ENCODE measurements around the gene TAF1B. TPM values are rescaled to one million over a fixed set of nuclear protein-coding genes. Genes with fewer than 3 reads are reported as not detected.

TAF1B gene
- polyA plus RNA-seq, 1 donor from 2014 or later, result 15.7 TPM

- H3K4me1 Mint-ChIP-seq, result peaks cover 0 to 2% (median 0%) of the 10 kb centered on the region in 3 donors
- H3K9me3 Mint-ChIP-seq, result no peaks in the 10 kb centered on the region
- no peak overlapping the region for H3K4me3 Mint-ChIP-seq
- no peaks in the 10 kb centered on the region for H3K27me3 Mint-ChIP-seq
- H3K36me3 Mint-ChIP-seq, result peaks cover 18% of the 10 kb centered on the region
- peak overlapping the region in 1 of 3 donors; percentile 54 for H3K27ac Mint-ChIP-seq
Measured at GRCh38 chr2:9877026-9877425, 33.8 kb downstream of the TAF1B start.

- peaks cover 0 to 2% (median 0%) of the 10 kb centered on the region in 3 donors for H3K4me1 Mint-ChIP-seq
- H3K27ac Mint-ChIP-seq, result peak overlapping the region in 1 of 3 donors; percentile 25
- no peak overlapping the region for H3K4me3 Mint-ChIP-seq
- H3K27me3 Mint-ChIP-seq, result no peaks in the 10 kb centered on the region
- H3K9me3 Mint-ChIP-seq, result no peaks in the 10 kb centered on the region
- H3K36me3 Mint-ChIP-seq, result peaks cover 15% of the 10 kb centered on the region
Measured at GRCh38 chr2:9877726-9878125, 34.5 kb downstream of the TAF1B start.

GRCh38 chr2:9879455-9880194, 36.4 kb downstream of the TAF1B start:
- H3K27me3 Mint-ChIP-seq, result no peaks in the 10 kb centered on the region
- H3K4me1 Mint-ChIP-seq, result peaks cover 0 to under 1% (median 0%) of the 10 kb centered on the region in 3 donors
- H3K4me3 Mint-ChIP-seq, result no peak overlapping the region
- H3K9me3 Mint-ChIP-seq, result no peaks in the 10 kb centered on the region
- no peak overlapping the region for H3K27ac Mint-ChIP-seq
- H3K36me3 Mint-ChIP-seq, result peaks cover 12% of the 10 kb centered on the region

GRCh38 chr2:9883897-9884296, 40.6 kb downstream of the TAF1B start:
- Mint-ChIP-seq H3K4me1 (peaks cover 0 to 6% (median 0%) of the 10 kb centered on the region in 3 donors), H3K36me3 (peaks cover 31% of the 10 kb centered on the region), H3K4me3 (no peak overlapping the region), H3K9me3 (peaks cover 3 to 16% (median 6%) of the 10 kb centered on the region in 3 donors), H3K27me3 (no peaks in the 10 kb centered on the region), H3K27ac (no peak overlapping the region)

GRCh38 chr2:9884436-9884835, 41.2 kb downstream of the TAF1B start:
- Mint-ChIP-seq H3K4me1 (peaks cover 0 to 8% (median 0%) of the 10 kb centered on the region in 3 donors), H3K27ac (no peak overlapping the region), H3K9me3 (peaks cover 3 to 16% (median 6%) of the 10 kb centered on the region in 3 donors), H3K4me3 (no peak overlapping the region), H3K27me3 (no peaks in the 10 kb centered on the region), H3K36me3 (peaks cover 36% of the 10 kb centered on the region)

GRCh38 chr2:9885036-9885684, 41.9 kb downstream of the TAF1B start:
- H3K27ac Mint-ChIP-seq, result no peak overlapping the region
- no peaks in the 10 kb centered on the region for H3K27me3 Mint-ChIP-seq
- H3K4me1 Mint-ChIP-seq, result peaks cover 0 to 14% (median 2%) of the 10 kb centered on the region in 3 donors
- H3K36me3 Mint-ChIP-seq, result peaks cover 36% of the 10 kb centered on the region
- no peak overlapping the region for H3K4me3 Mint-ChIP-seq
- H3K9me3 Mint-ChIP-seq, result peaks cover 3 to 16% (median 6%) of the 10 kb centered on the region in 3 donors

- no peak overlapping the region for H3K27ac Mint-ChIP-seq
- peaks cover 3 to 16% (median 6%) of the 10 kb centered on the region in 3 donors for H3K9me3 Mint-ChIP-seq
- H3K36me3 Mint-ChIP-seq, result peaks cover 33% of the 10 kb centered on the region
Measured at GRCh38 chr2:9887513-9887912, 44.2 kb downstream of the TAF1B start.

GRCh38 chr2:9889812-9890261, 46.6 kb downstream of the TAF1B start:
- no peak overlapping the region for H3K27ac Mint-ChIP-seq
- H3K36me3 Mint-ChIP-seq, result peaks cover 33% of the 10 kb centered on the region
- peak overlapping the region in 1 of 4 donors; percentile 70 for H3K4me3 Mint-ChIP-seq
- peaks cover 0 to 14% (median 2%) of the 10 kb centered on the region in 3 donors for H3K4me1 Mint-ChIP-seq
- H3K27me3 Mint-ChIP-seq, result no peaks in the 10 kb centered on the region
- H3K9me3 Mint-ChIP-seq, result peaks cover 3 to 16% (median 6%) of the 10 kb centered on the region in 3 donors

More at GRCh38 chr2:9887513-9887912, 44.2 kb downstream of the TAF1B start:
- Mint-ChIP-seq H3K27me3 (no peaks in the 10 kb centered on the region), H3K4me1 (peaks cover 0 to 14% (median 2%) of the 10 kb centered on the region in 3 donors), H3K4me3 (no peak overlapping the region)

GRCh38 chr2:9892236-9892635, 49.0 kb downstream of the TAF1B start:
- Mint-ChIP-seq H3K9me3 (peaks cover 2 to 13% (median 2%) of the 10 kb centered on the region in 3 donors), H3K36me3 (peaks cover 17% of the 10 kb centered on the region), H3K27ac (no peak overlapping the region), H3K27me3 (no peaks in the 10 kb centered on the region), H3K4me1 (peaks cover 0 to 14% (median 2%) of the 10 kb centered on the region in 3 donors), H3K4me3 (no peak overlapping the region)

- H3K27me3 Mint-ChIP-seq, result no peaks in the 10 kb centered on the region
- peaks cover 2% of the 10 kb centered on the region for H3K36me3 Mint-ChIP-seq
- H3K4me1 Mint-ChIP-seq, result no peaks in the 10 kb centered on the region
- H3K4me3 Mint-ChIP-seq, result no peak overlapping the region
- no peak overlapping the region for H3K27ac Mint-ChIP-seq
- H3K9me3 Mint-ChIP-seq, result no peaks in the 10 kb centered on the region
Measured at GRCh38 chr2:9895669-9896590, 52.7 kb downstream of the TAF1B start.

GRCh38 chr2:9897331-9897737, 54.1 kb downstream of the TAF1B start:
- Mint-ChIP-seq H3K36me3 (peaks cover 2% of the 10 kb centered on the region), H3K4me1 (no peaks in the 10 kb centered on the region), H3K4me3 (no peak overlapping the region), H3K27me3 (no peaks in the 10 kb centered on the region), H3K9me3 (no peaks in the 10 kb centered on the region), H3K27ac (no peak overlapping the region)

GRCh38 chr2:9897846-9898245, 54.6 kb downstream of the TAF1B start:
- Mint-ChIP-seq H3K4me3 (no peak overlapping the region), H3K36me3 (peaks cover 2% of the 10 kb centered on the region), H3K4me1 (no peaks in the 10 kb centered on the region), H3K27ac (no peak overlapping the region), H3K27me3 (no peaks in the 10 kb centered on the region), H3K9me3 (no peaks in the 10 kb centered on the region)

- Mint-ChIP-seq H3K9me3 (no peaks in the 10 kb centered on the region), H3K4me1 (no peaks in the 10 kb centered on the region), H3K4me3 (no peak overlapping the region), H3K27ac (no peak overlapping the region), H3K27me3 (no peaks in the 10 kb centered on the region), H3K36me3 (peaks cover 5% of the 10 kb centered on the region)
Measured at GRCh38 chr2:9905413-9905812, 62.1 kb downstream of the TAF1B start.

GRCh38 chr2:9907402-9907801, 64.1 kb downstream of the TAF1B start:
- H3K27ac Mint-ChIP-seq, result no peak overlapping the region
- no peak overlapping the region for H3K4me3 Mint-ChIP-seq
- no peaks in the 10 kb centered on the region for H3K4me1 Mint-ChIP-seq
- H3K9me3 Mint-ChIP-seq, result no peaks in the 10 kb centered on the region
- H3K36me3 Mint-ChIP-seq, result peaks cover 9% of the 10 kb centered on the region
- H3K27me3 Mint-ChIP-seq, result no peaks in the 10 kb centered on the region

- Mint-ChIP-seq H3K27ac (no peak overlapping the region), H3K27me3 (no peaks in the 10 kb centered on the region), H3K4me3 (no peak overlapping the region), H3K36me3 (peaks cover 11% of the 10 kb centered on the region), H3K9me3 (no peaks in the 10 kb centered on the region), H3K4me1 (no peaks in the 10 kb centered on the region)
Measured at GRCh38 chr2:9908639-9909038, 65.4 kb downstream of the TAF1B start.

Data from IgD-negative memory B cell (primary cell).